CD14-positive monocyte (primary cell): ENCODE data around the gene C9orf85. TPM values are rescaled to one million over a fixed set of nuclear protein-coding genes. Genes with fewer than 3 reads are reported as not detected.

ENCODE experiments used
- DNase-seq, 3 donors: peaks; one replicate each; pipeline ENCODE4 v3.0.0-alpha.2; 2011 to 2022
- H2AFZ ChIP-seq: 2 replicates; pipeline ENCODE4 v1.6.0; 2012; ENCODE audit warnings: mild to moderate bottlenecking, low read depth, low read length, inconsistent platforms; ENCODE audit not compliant: insufficient read depth, poor library complexity, severe bottlenecking
- H3K27ac ChIP-seq, 2 donors: 1 replicate in 1 of 2; 2 replicates in 1 of 2; pipeline ENCODE4 v1.5.1; 2012 to 2013; ENCODE audit warnings: low read length in 2 of 2, control low read depth in 1 of 2, inconsistent platforms in 1 of 2, low read depth in 1 of 2, mild to moderate bottlenecking in 1 of 2
- H3K27me3 ChIP-seq, 2 donors: one replicate each; pipeline versions ENCODE4 v1.6.0 to v1.6.1; 2011 to 2013; ENCODE audit warnings: low read length in 2 of 2; ENCODE audit not compliant: control insufficient read depth in 2 of 2, insufficient read depth in 2 of 2
- H3K36me3 ChIP-seq, 2 donors: replicated peaks in 1 of 2; 1 replicate in 1 of 2; 2 replicates in 1 of 2; pipeline versions ENCODE4 v1.5.1 to v1.6.1; 2012 to 2013; ENCODE audit warnings: low read length in 2 of 2, control low read depth in 1 of 2, inconsistent platforms in 1 of 2, mild to moderate bottlenecking in 1 of 2; ENCODE audit not compliant: insufficient read depth in 2 of 2, control insufficient read depth in 1 of 2
- H3K4me1 ChIP-seq, 2 donors: 1 replicate in 1 of 2; 2 replicates in 1 of 2; pipeline versions ENCODE4 v1.5.1 to v1.6.1; 2012 to 2013; ENCODE audit warnings: low read length in 2 of 2, control low read depth in 1 of 2, inconsistent platforms in 1 of 2, mild to moderate bottlenecking in 1 of 2, moderate library complexity in 1 of 2; ENCODE audit not compliant: insufficient read depth in 2 of 2, control insufficient read depth in 1 of 2
- H3K4me2 ChIP-seq: replicated peaks from 2 replicates; pipeline ENCODE3; 2012; ENCODE audit warnings: low read length, moderate library complexity, mild to moderate bottlenecking; ENCODE audit not compliant: poor library complexity, severe bottlenecking; ENCODE audit errors: extremely low read depth
- H3K4me3 ChIP-seq, 3 experiments: fragments of 200-600 bp in 1 of 3; sonication (generic) in 1 of 3; replicated peaks in 1 of 3; 1 replicate in 2 of 3; 2 replicates in 1 of 3; pipeline ENCODE4 v1.5.1; 2011 to 2013; ENCODE audit warnings: low read length in 3 of 3, mild to moderate bottlenecking in 3 of 3, control low read depth in 2 of 3, low read depth in 2 of 3, inconsistent platforms in 1 of 3, moderate library complexity in 1 of 3
- H3K79me2 ChIP-seq: 2 replicates; pipeline ENCODE4 v1.6.0; 2012; ENCODE audit warnings: mild to moderate bottlenecking, control low read depth, inconsistent platforms, low read length, moderate library complexity; ENCODE audit not compliant: insufficient read depth
- H3K9ac ChIP-seq: 2 replicates; pipeline ENCODE4 v1.6.0; 2017; ENCODE audit warnings: low read length, mild to moderate bottlenecking; ENCODE audit not compliant: insufficient read depth, poor library complexity, severe bottlenecking
- H3K9me3 ChIP-seq, 2 donors: replicated peaks in 1 of 2; 1 replicate in 1 of 2; 2 replicates in 1 of 2; pipeline versions ENCODE4 v1.5.1 to v1.6.1; 2012 to 2013; ENCODE audit warnings: low read length in 2 of 2, control low read depth in 1 of 2; ENCODE audit not compliant: control insufficient read depth in 1 of 2, insufficient read depth in 1 of 2
- H4K20me1 ChIP-seq: 2 replicates; pipeline ENCODE4 v1.6.0; 2012; ENCODE audit warnings: mild to moderate bottlenecking, low read length, control low read depth, moderate library complexity; ENCODE audit not compliant: insufficient read depth
- H3K27ac Mint-ChIP-seq, 7 donors: one replicate each; pipeline ENCODE4 v1.8.0; 2020; ENCODE audit warnings: mild to moderate bottlenecking in 7 of 7, mixed read lengths in 7 of 7, moderate library complexity in 6 of 7, inconsistent platforms in 2 of 7
- H3K27me3 Mint-ChIP-seq, 3 donors: one replicate each; pipeline ENCODE4 v1.8.0; 2021 to 2022; ENCODE audit warnings: low read depth in 3 of 3, mild to moderate bottlenecking in 3 of 3, mixed read lengths in 3 of 3, moderate library complexity in 3 of 3, inconsistent platforms in 1 of 3
- H3K36me3 Mint-ChIP-seq, 2 donors: one replicate each; pipeline ENCODE4 v1.8.0; 2020; ENCODE audit warnings: mixed read lengths in 2 of 2, inconsistent platforms in 1 of 2, mild to moderate bottlenecking in 1 of 2
- H3K4me1 Mint-ChIP-seq: one replicate; pipeline ENCODE4 v1.8.0; 2020; ENCODE audit warnings: mild to moderate bottlenecking, mixed read lengths
- H3K4me3 Mint-ChIP-seq, 2 donors: one replicate each; pipeline ENCODE4 v1.8.0; 2020; ENCODE audit warnings: mild to moderate bottlenecking in 2 of 2, mixed read lengths in 2 of 2, moderate library complexity in 1 of 2
- H3K9me3 Mint-ChIP-seq, 7 donors: one replicate each; pipeline ENCODE4 v1.8.0; 2020 to 2022; ENCODE audit warnings: mixed read lengths in 7 of 7, mild to moderate bottlenecking in 6 of 7, moderate library complexity in 6 of 7, inconsistent platforms in 2 of 7
- CTCF ChIP-seq: fragments of 200-600 bp; IDR thresholded peaks from one replicate; pipeline ENCODE4 v1.8.0; 2022; ENCODE audit warnings: antibody characterized with exemption, mild to moderate bottlenecking
- WGBS: methylation state at CpG from one replicate; pipeline ENCODE4 v1.1.5; 2013; ENCODE audit warnings: missing lambda C conversion rate; ENCODE audit not compliant: insufficient coverage; 5-methylcytosine and 5-hydroxymethylcytosine counted together
- intact Hi-C, 2 donors: fragments of 100-400 bp; cut with micrococcal nuclease; formaldehyde crosslinking; loops; one replicate each; pipeline versions ENCODE4 v1.15.0 to v1.15.1; 2023
- polyA plus RNA-seq, 3 donors: library from polyadenylated mRNA; depleted of rRNA in 1 of 3; unstranded in 2 of 3; stranded (reverse) in 1 of 3; fragments of 300-500 nt in 2 of 3; fragments of >200 nt in 1 of 3; fragmentation: Illumina TruSeq in 2 of 3; gene quantifications; 1 replicate in 2 of 3; 2 replicates in 1 of 3; pipeline ENCODE4 v1.2.3, GENCODE V29; 2012 to 2021

Gene C9orf85
- polyA plus RNA-seq, 3 donors, result 4.5 to 6.4 (median 5.4) TPM

GRCh38 chr9:71937898-71938297 is 26.5 kb downstream of the C9orf85 start:
- Histone ChIP-seq H3K4me3 (no peak overlapping the region), H2AFZ (no peak overlapping the region), H3K9ac (no peak overlapping the region), H3K9me3 (no peaks in the 10 kb centered on the region), H3K27me3 (no peaks in the 10 kb centered on the region), H4K20me1 (peaks cover 9% of the 10 kb centered on the region), H3K79me2 (peaks cover 14% of the 10 kb centered on the region), H3K4me2 (no peak overlapping the region), H3K4me1 (no peaks in the 10 kb centered on the region), H3K27ac (no peak overlapping the region), H3K36me3 (no peaks in the 10 kb centered on the region)
- H3K27ac Mint-ChIP-seq, result peak overlapping the region in 1 of 7 donors; percentile 10
- intact Hi-C loops, result no loop called here
- DNase-seq, result no peak
- no CpG with 5 or more reads among the region's 1 CpG for WGBS
- H3K9me3 Mint-ChIP-seq, result peaks cover 0 to under 1% (median 0%) of the 10 kb centered on the region in 7 donors
- H3K4me1 Mint-ChIP-seq, result peaks cover 11% of the 10 kb centered on the region
- no peaks in the 10 kb centered on the region for H3K27me3 Mint-ChIP-seq
- no peak for TF ChIP-seq CTCF
- peaks cover 0 to under 1% of the 10 kb centered on the region in 2 donors for H3K36me3 Mint-ChIP-seq
- H3K4me3 Mint-ChIP-seq, result no peak overlapping the region

GRCh38 chr9:71941060-71941568 is 29.7 kb downstream of the C9orf85 start:
- Mint-ChIP-seq H3K27me3 (no peaks in the 10 kb centered on the region), H3K4me3 (no peak overlapping the region), H3K4me1 (peaks cover 14% of the 10 kb centered on the region), H3K9me3 (no peaks in the 10 kb centered on the region), H3K27ac (no peak overlapping the region), H3K36me3 (peaks cover 0 to 2% of the 10 kb centered on the region in 2 donors)
- H3K9me3 ChIP-seq, result no peaks in the 10 kb centered on the region
- no peak for DNase-seq
- intact Hi-C loops, result no loop called here
- H3K4me1 ChIP-seq, result no peaks in the 10 kb centered on the region
- WGBS, result no CpG with 5 or more reads among the region's 2 CpGs
- H3K4me3 ChIP-seq, result no peak overlapping the region
- no peaks in the 10 kb centered on the region for H3K27me3 ChIP-seq
- H3K36me3 ChIP-seq, result no peaks in the 10 kb centered on the region
- peaks cover 19% of the 10 kb centered on the region for H4K20me1 ChIP-seq
- TF ChIP-seq CTCF, result no peak
- H3K27ac ChIP-seq, result no peak overlapping the region
- no peak overlapping the region for H2AFZ ChIP-seq
- no peak overlapping the region for H3K4me2 ChIP-seq
- no peak overlapping the region for H3K9ac ChIP-seq
- H3K79me2 ChIP-seq, result peaks cover 8% of the 10 kb centered on the region
